ENCODE results near the gene PNPLA5.

PNPLA5 gene

GRCh38 chr22:43901976-43902643, 10.3 kb upstream of the PNPLA5 start:
- Histone ChIP-seq H3K27me3 (ENCODE audit: insufficient read depth, low read length, poor library complexity) (no peaks in the 10 kb centered on the region), H3K79me2 (ENCODE audit: insufficient read depth, low read length) (no peaks in the 10 kb centered on the region), H3K4me1 (ENCODE audit: insufficient read depth, low read length) (no peaks in the 10 kb centered on the region), H3K4me3 (ENCODE audit: low read depth in 1 of 2, low read length in 2 of 2) (no peak overlapping the region), H4K20me1 (ENCODE audit: insufficient read depth, low read length) (peaks cover 10% of the 10 kb centered on the region), H2AFZ (ENCODE audit: low read depth, low read length) (no peak overlapping the region), H3K9me3 (ENCODE audit: insufficient read depth, low read length, severe bottlenecking) (no peaks in the 10 kb centered on the region), H3K27ac (ENCODE audit: low read length) (no peak overlapping the region), H3K4me2 (ENCODE audit: insufficient read depth, low read length) (no peak overlapping the region), H3K9ac (ENCODE audit: low read depth, low read length) (no peak overlapping the region), H3K36me3 (ENCODE audit: insufficient read depth, low read length) (no peaks in the 10 kb centered on the region)
- DNase-seq: no peak
- TF ChIP-seq CTCF (IDR thresholded peaks at IDR 0.05; ENCODE audit: borderline replicate concordance, extremely low read depth, low read length, poor library complexity, severe bottlenecking): no peak
- ATAC-seq (ENCODE audit: insufficient read depth, low read depth): no peak

GRCh38 chr22:43900206-43900605, 8.4 kb upstream of the PNPLA5 start:
- no peak overlapping the region for H3K4me3 ChIP-seq (ENCODE audit: low read depth in 1 of 2, low read length in 2 of 2)
- DNase-seq (no peak), ATAC-seq (ENCODE audit: insufficient read depth, low read depth) (no peak)
- H3K4me1 ChIP-seq (ENCODE audit: insufficient read depth, low read length): no peaks in the 10 kb centered on the region
- no peak overlapping the region for H3K27ac ChIP-seq (ENCODE audit: low read length)
- no peak overlapping the region for H2AFZ ChIP-seq (ENCODE audit: low read depth, low read length)
- no peaks in the 10 kb centered on the region for H3K36me3 ChIP-seq (ENCODE audit: insufficient read depth, low read length)
- no peaks in the 10 kb centered on the region for H3K79me2 ChIP-seq (ENCODE audit: insufficient read depth, low read length)
- no peak for TF ChIP-seq CTCF (IDR thresholded peaks at IDR 0.05; ENCODE audit: borderline replicate concordance, extremely low read depth, low read length, poor library complexity, severe bottlenecking)
- no peak for TF ChIP-seq EZH2 (IDR thresholded peaks at IDR 0.05; ENCODE audit: borderline replicate concordance, low read depth, low read length, severe bottlenecking)
- H3K9ac ChIP-seq (ENCODE audit: low read depth, low read length): no peak overlapping the region
- no peaks in the 10 kb centered on the region for H3K27me3 ChIP-seq (ENCODE audit: insufficient read depth, low read length, poor library complexity)
- H3K9me3 ChIP-seq (ENCODE audit: insufficient read depth, low read length, severe bottlenecking): no peaks in the 10 kb centered on the region
- no peak overlapping the region for H3K4me2 ChIP-seq (ENCODE audit: insufficient read depth, low read length)
- H4K20me1 ChIP-seq (ENCODE audit: insufficient read depth, low read length): peaks cover 10% of the 10 kb centered on the region

- Histone ChIP-seq H3K79me2 (ENCODE audit: insufficient read depth, low read length) (no peaks in the 10 kb centered on the region), H3K9ac (ENCODE audit: low read depth, low read length) (no peak overlapping the region), H3K36me3 (ENCODE audit: insufficient read depth, low read length) (no peaks in the 10 kb centered on the region), H3K27ac (ENCODE audit: low read length) (no peak overlapping the region), H4K20me1 (ENCODE audit: insufficient read depth, low read length) (peaks cover 17% of the 10 kb centered on the region), H3K27me3 (ENCODE audit: insufficient read depth, low read length, poor library complexity) (no peaks in the 10 kb centered on the region), H3K4me3 (ENCODE audit: low read depth in 1 of 2, low read length in 2 of 2) (no peak overlapping the region), H3K9me3 (ENCODE audit: insufficient read depth, low read length, severe bottlenecking) (no peaks in the 10 kb centered on the region), H3K4me2 (ENCODE audit: insufficient read depth, low read length) (no peak overlapping the region), H2AFZ (ENCODE audit: low read depth, low read length) (no peak overlapping the region), H3K4me1 (ENCODE audit: insufficient read depth, low read length) (no peaks in the 10 kb centered on the region)
- TF ChIP-seq EZH2 (IDR thresholded peaks at IDR 0.05; ENCODE audit: borderline replicate concordance, low read depth, low read length, severe bottlenecking): no peak
- TF ChIP-seq CTCF (IDR thresholded peaks at IDR 0.05; ENCODE audit: borderline replicate concordance, extremely low read depth, low read length, poor library complexity, severe bottlenecking): no peak
- DNase-seq (no peak), ATAC-seq (ENCODE audit: insufficient read depth, low read depth) (no peak)
Observed at GRCh38 chr22:43897751-43898261, 6.0 kb upstream of the PNPLA5 start.
